KBM-7 (cell line): ENCODE measurements around the gene DUSP8.

Experiments used
- DNase-seq: peaks from one replicate; pipeline ENCODE4 v3.0.0-alpha.2; 2015
- in situ Hi-C: fragments of 300-500 bp; cut with MboI; formaldehyde crosslinking; loops from 2 replicates; pipeline ENCODE4 v1.14.3; 2020; ENCODE audit warnings: low sequenced_read_pairs, low pct_unique_long_range_greater_than_20kb, mixed read lengths

The DUSP8 gene

DNA sequence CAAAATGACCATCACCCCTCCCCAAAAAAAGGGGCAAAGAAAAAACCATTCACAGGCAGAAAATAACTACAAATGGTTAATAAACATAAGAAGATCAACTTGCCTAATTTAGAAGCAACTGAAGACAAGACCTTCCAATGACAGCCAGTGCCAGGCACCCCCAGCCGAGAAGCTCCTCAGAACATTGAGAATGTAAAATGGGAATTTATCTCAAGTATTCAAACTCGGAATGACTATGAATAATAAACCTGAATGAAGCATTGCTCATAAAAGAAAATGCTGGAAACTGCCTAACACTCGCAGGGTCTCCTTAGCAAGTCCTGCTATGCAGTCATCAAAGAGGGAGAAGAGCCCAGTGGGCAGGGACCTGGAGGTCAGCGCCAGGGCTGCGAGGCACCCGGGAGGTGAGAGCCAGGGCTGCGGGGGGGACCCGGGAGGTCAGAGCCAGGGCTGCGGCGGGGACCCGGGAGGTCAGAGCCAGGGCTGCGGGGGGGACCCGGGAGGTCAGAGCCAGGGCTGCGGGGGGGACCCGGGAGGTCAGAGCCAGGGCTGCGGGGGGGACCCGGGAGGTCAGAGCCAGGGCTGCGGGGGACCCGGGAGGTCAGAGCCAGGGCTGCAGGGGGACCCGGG is 62.3 kb downstream of the DUSP8 start:
- DNase-seq, result no peak
- in situ Hi-C loops, result no loop called here

- in situ Hi-C loops, result no loop called here
- DNase-seq, result no peak
Measured at GRCh38 chr11:1508986-1509385, 63.1 kb downstream of the DUSP8 start.

DNA sequence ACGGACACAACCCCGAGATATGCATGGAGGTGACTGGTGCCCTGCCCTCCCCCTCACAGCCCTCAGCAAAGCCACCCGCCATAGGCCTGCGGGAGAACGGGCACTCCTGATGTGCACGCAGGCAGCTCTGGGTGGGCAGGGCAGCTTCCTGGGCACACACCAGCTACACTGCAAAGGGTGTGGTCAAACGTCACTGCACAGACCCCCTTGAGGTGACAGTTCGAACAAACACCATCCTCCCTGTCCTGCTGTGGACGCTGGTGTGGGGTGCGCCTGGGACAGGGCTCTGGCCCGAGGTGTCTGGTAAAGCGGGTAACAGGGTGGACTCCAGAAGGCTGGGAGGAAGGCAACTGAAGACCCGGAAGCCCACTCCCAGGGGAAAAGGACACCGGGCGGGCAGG is 63.6 kb downstream of the DUSP8 start:
- DNase-seq, result no peak
- in situ Hi-C loops, result no loop called here

DNA sequence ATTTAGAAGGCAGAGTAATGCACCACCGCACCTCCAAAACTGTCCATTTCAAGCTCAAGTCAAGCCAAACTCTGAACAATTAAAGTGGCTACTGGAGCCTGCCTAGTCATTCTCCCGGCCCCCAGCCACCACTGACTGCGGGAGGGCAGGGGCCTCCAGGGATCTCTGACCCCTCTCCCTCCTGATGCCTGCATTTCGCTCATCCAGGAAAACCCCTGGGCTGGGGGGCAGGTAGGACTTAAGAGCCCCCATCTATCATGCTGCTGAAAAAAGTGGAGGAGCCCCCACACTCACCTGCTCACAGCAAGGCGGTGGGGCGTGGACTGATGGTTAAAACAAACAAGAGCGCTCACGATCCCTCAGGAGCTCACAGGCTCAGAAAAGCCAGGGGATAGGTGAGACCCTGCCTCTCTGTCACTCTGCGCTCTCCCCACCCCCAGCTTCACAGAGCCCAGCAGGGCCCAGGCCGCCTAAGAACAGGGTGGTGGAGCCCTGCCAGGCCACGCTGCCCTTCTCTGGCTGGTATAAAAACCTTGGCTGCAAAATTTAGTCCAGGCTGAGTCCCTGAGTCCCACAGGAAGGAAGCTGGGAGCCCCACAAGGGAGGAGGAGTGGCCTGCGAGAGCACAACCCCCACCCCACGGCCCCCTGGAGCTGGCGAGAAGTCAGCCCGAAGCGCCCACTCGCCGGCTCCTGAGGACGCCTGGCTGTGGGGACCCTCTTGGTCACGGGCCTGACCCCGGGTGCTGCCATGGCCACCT is 64.5 kb downstream of the DUSP8 start:
- in situ Hi-C loops, result no loop called here

GRCh38 chr11:1506981-1507380 is 65.1 kb downstream of the DUSP8 start:
- in situ Hi-C loops, result no loop called here
- DNase-seq, result no peak

More for the DNA sequence above, 64.5 kb downstream of the DUSP8 start:
- no peak for DNase-seq

DNA sequence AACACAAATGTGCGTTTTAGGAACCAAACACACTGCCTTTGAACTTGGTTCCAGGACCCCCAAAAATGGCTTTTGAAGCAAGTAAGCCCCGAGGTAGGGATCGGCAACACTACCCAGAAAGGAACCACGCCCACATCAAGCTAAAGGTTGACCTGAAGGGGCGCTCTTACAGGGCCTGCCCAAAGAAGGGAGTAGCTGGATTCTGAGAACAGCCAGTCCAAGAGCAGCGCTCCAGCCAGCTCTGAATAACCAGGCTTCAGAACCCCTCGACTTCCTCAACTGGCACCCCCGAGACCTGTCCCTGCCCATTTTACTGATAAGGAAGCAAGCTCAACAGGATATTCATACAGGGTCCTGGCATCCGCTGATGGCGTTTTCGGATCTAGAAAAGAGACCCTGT is 66.6 kb downstream of the DUSP8 start:
- in situ Hi-C loops, result no loop called here

DNA sequence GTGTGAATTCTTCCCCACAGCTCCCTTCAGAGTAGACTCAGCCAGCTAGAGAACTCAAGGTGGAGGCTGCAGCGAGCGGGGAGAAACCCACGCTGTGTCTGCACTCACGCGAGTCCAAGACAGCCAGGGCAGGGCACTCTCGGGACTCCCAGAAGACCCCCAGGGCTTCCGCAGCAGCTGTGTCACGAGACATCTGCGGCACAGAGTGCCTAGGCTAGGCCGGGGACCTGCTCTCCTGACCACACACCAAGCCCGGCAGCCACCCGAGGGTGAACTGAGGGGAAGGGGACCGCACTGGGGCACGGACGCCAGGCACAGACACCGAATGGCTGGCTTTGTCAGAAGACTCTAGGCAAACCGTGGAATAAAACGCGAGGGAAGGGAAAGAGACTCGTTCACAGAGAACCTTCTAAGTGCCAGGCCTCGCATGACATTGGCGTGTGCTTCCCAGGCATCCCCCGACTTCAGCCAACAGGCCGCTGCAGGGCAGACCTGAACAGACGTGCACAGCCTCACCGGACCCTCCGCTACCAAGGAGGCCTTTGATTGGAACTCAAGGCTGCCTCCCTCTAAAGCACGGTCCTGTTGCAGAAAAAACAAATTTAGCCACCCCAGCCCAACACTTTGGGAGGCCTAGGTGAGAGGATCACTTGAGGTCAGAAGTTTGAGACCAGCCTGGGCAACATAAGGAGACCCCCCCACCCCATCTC is 67.3 kb downstream of the DUSP8 start:
- DNase-seq, result no peak
- in situ Hi-C loops, result no loop called here

More for the DNA sequence above, 66.6 kb downstream of the DUSP8 start:
- no peak for DNase-seq

DNA sequence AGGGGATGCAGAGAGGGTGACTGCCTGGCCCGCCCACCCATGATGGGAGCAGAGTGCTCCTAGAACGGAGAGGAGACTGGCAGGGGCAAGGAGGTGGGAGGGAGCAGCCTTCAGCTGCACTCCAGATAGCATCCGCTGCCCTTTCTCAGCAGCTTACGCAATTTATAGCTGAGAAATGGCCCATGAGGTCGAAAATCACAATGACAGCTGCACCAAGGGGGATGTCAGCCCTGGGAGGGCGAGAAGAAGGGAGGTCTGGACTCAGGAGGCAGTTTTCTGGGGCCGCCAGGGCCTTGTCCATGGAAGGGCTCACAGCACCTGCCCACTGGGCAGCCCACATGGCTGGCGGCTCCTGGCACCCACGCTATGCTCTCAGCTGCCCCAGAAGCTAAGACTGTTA is 67.9 kb downstream of the DUSP8 start:
- in situ Hi-C loops, result no loop called here
- DNase-seq, result no peak
